ENCODE data around the gene RSPRY1.

RSPRY1 gene

DNA sequence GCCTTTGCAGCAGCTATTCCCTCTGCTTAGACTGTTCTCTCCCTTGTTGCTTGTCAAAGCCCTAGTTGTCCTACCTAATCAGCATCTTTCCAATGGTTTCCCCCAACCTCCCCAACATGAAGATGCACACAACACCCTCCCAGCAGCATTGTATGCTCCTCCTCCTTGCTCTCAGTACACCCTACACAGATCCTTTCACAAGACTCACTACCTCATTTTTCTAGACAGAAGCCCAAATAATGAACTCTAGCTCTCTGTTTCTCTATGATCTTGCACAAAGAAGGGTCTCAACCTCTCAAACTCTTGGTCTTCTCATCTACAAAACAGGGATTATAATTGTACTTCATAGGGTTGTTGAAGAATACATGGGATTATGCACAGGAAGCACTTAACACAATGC lies 19.7 kb upstream of the RSPRY1 start:
- Histone ChIP-seq H3K27me3 (replicated peaks; ENCODE audit: insufficient read depth, low read length) (no peaks in the 10 kb centered on the region), H3K4me2 (ENCODE audit: low read depth, low read length) (no peak overlapping the region), H3K79me2 (ENCODE audit: low read length) (no peaks in the 10 kb centered on the region), H3K4me3 (ENCODE audit: low read length) (no peak overlapping the region), H2AFZ (ENCODE audit: low read length) (no peak overlapping the region), H3K9me2 (replicated peaks; ENCODE audit: insufficient read depth, low read length) (no peaks in the 10 kb centered on the region), H3K4me1 (ENCODE audit: low read length) (no peaks in the 10 kb centered on the region), H3K36me3 (replicated peaks; ENCODE audit: insufficient read depth, low read length) (peaks cover 9% of the 10 kb centered on the region), H3F3A (ENCODE audit: insufficient read depth, low read length) (no peaks in the 10 kb centered on the region; the same call in 1 of the 2 replicates), H3K27ac (ENCODE audit: low read length) (no peak overlapping the region), H3K9me3 (replicated peaks; ENCODE audit: insufficient read depth, low read length) (no peaks in the 10 kb centered on the region), H4K20me1 (ENCODE audit: insufficient read depth, low read length) (no peaks in the 10 kb centered on the region), H3K9ac (ENCODE audit: low read length) (no peak overlapping the region)
- TF ChIP-seq EZH2 (optimal IDR thresholded peaks at IDR 0.05; ENCODE audit: low read depth, low read length) (no peak), EZH2phosphoT487 (IDR thresholded peaks at IDR 0.05; ENCODE audit: low read length) (no peak)
- TF ChIP-seq, protein P1, sequence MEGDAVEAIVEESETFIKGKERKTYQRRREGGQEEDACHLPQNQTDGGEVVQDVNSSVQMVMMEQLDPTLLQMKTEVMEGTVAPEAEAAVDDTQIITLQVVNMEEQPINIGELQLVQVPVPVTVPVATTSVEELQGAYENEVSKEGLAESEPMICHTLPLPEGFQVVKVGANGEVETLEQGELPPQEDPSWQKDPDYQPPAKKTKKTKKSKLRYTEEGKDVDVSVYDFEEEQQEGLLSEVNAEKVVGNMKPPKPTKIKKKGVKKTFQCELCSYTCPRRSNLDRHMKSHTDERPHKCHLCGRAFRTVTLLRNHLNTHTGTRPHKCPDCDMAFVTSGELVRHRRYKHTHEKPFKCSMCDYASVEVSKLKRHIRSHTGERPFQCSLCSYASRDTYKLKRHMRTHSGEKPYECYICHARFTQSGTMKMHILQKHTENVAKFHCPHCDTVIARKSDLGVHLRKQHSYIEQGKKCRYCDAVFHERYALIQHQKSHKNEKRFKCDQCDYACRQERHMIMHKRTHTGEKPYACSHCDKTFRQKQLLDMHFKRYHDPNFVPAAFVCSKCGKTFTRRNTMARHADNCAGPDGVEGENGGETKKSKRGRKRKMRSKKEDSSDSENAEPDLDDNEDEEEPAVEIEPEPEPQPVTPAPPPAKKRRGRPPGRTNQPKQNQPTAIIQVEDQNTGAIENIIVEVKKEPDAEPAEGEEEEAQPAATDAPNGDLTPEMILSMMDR (IDR thresholded peaks at IDR 0.05; ENCODE audit: low read length): no peak
- DNase-seq: no peak

DNA sequence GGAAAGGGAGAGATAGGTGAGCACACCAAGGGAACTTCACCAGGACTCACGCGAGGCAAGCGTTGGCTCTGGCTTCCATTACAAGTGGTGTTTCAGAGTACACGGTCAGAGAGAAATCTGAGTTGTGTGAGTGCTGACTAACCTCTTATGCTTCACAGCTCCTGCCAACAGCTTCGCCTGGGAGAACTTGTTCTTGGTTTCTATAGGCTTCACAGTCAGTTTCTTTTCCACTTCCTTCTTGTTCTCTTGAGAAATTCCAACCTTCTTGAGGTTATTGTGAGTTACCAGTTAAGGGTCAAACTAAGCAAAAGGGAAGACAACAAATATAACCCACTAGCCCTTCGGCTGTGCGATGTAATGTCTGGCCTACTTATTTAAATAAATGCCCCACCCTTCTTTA lies 19.2 kb upstream of the RSPRY1 start:
- Histone ChIP-seq H2AFZ (ENCODE audit: low read length) (no peak overlapping the region), H4K20me1 (ENCODE audit: insufficient read depth, low read length) (no peaks in the 10 kb centered on the region), H3K4me2 (ENCODE audit: low read depth, low read length) (no peak overlapping the region), H3K27me3 (replicated peaks; ENCODE audit: insufficient read depth, low read length) (no peaks in the 10 kb centered on the region), H3K27ac (ENCODE audit: low read length) (no peak overlapping the region), H3K9ac (ENCODE audit: low read length) (no peak overlapping the region), H3K9me2 (replicated peaks; ENCODE audit: insufficient read depth, low read length) (no peaks in the 10 kb centered on the region), H3K36me3 (replicated peaks; ENCODE audit: insufficient read depth, low read length) (peaks cover 9% of the 10 kb centered on the region), H3K79me2 (ENCODE audit: low read length) (no peaks in the 10 kb centered on the region), H3K4me3 (ENCODE audit: low read length) (no peak overlapping the region), H3K9me3 (replicated peaks; ENCODE audit: insufficient read depth, low read length) (no peaks in the 10 kb centered on the region), H3K4me1 (ENCODE audit: low read length) (no peaks in the 10 kb centered on the region), H3F3A (ENCODE audit: insufficient read depth, low read length) (no peaks in the 10 kb centered on the region; the same call in 1 of the 2 replicates)
- no peak for TF ChIP-seq EZH2 (optimal IDR thresholded peaks at IDR 0.05; ENCODE audit: low read depth, low read length)
- TF ChIP-seq, protein P1 (IDR thresholded peaks at IDR 0.05; ENCODE audit: low read length): no peak
- TF ChIP-seq EZH2phosphoT487 (IDR thresholded peaks at IDR 0.05; ENCODE audit: low read length): no peak
- no peak for DNase-seq

DNA sequence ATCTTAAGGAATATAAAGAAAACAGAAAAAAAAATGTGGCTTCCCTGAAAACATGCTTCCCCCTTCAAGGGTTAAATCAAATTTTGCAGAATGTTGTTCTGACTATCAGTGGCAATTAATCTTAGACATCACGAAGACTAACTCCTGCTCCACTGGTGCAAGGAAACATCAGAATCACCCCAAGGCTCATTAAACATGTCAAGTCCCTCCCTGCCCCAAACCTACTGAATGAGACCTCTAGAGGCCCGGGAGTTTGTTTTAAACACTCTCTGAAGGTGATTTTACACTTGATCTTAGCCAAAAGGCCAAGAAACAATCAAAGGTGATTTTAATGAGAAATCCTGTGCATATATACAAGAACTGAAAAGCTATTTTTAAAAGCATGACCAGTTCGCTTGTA lies 18.6 kb upstream of the RSPRY1 start:
- Histone ChIP-seq H3K9me2 (replicated peaks; ENCODE audit: insufficient read depth, low read length) (no peaks in the 10 kb centered on the region), H3K27me3 (replicated peaks; ENCODE audit: insufficient read depth, low read length) (no peaks in the 10 kb centered on the region), H4K20me1 (ENCODE audit: insufficient read depth, low read length) (no peaks in the 10 kb centered on the region), H3F3A (ENCODE audit: insufficient read depth, low read length) (no peaks in the 10 kb centered on the region; the same call in 1 of the 2 replicates), H3K4me2 (ENCODE audit: low read depth, low read length) (no peak overlapping the region), H3K4me1 (ENCODE audit: low read length) (no peaks in the 10 kb centered on the region), H3K36me3 (replicated peaks; ENCODE audit: insufficient read depth, low read length) (peaks cover 9% of the 10 kb centered on the region), H3K9me3 (replicated peaks; ENCODE audit: insufficient read depth, low read length) (no peaks in the 10 kb centered on the region), H3K79me2 (ENCODE audit: low read length) (no peaks in the 10 kb centered on the region), H3K9ac (ENCODE audit: low read length) (no peak overlapping the region), H3K27ac (ENCODE audit: low read length) (no peak overlapping the region), H2AFZ (ENCODE audit: low read length) (no peak overlapping the region), H3K4me3 (ENCODE audit: low read length) (no peak overlapping the region)
- TF ChIP-seq, protein P1 (IDR thresholded peaks at IDR 0.05; ENCODE audit: low read length): no peak
- TF ChIP-seq EZH2phosphoT487 (IDR thresholded peaks at IDR 0.05; ENCODE audit: low read length): no peak
- TF ChIP-seq EZH2 (optimal IDR thresholded peaks at IDR 0.05; ENCODE audit: low read depth, low read length): no peak
- no peak for DNase-seq

Data from MM.1S (cell line).